ENCODE data around the gene RAB11FIP3.

- no peak for TF ChIP-seq CTCF (IDR thresholded peaks at IDR 0.05)
- no peak for TF ChIP-seq POLR2A (IDR thresholded peaks at IDR 0.05)
- no peak for TF ChIP-seq POLR2AphosphoS5 (IDR thresholded peaks at IDR 0.05)
These were observed 132.2 kb downstream of the RAB11FIP3 start for GRCh38 chr16:557463-558297.

All from breast epithelium (tissue), 3 donors.